ENCODE data around the gene SLC22A1. TPM values are rescaled to one million over a fixed set of nuclear protein-coding genes. Genes with fewer than 3 reads are reported as not detected.

The SLC22A1 gene
- total RNA-seq, 1 donor from 2014 or later, result 3.2 TPM

DNA sequence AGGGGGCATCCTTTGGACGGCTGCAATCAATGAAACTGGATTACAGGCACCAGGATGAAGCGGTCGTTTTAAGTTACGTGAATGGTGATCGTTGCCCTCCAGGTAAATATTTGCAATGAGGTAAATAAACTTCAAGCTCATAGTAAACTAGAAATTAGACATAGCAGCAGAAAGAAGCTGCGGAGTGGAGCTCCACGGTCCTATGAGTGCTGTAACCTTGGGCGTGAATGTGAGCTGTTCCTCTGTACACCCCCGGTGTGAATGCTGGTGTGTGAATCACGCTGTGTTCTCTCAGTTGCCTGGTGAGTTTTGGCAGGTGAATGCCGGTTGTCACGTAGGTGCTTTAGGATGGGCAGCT lies 42.0 kb upstream of the SLC22A1 start:
- Histone ChIP-seq H3K27ac (ENCODE audit: low read depth, low read length) (no peak overlapping the region), H4K20me1 (ENCODE audit: insufficient read depth, low read length) (peaks cover 4% of the 10 kb centered on the region), H3K4me1 (ENCODE audit: insufficient read depth, low read length) (peaks cover 5% of the 10 kb centered on the region), H2AFZ (ENCODE audit: low read depth, low read length) (no peak overlapping the region), H3K4me2 (ENCODE audit: low read length) (no peak overlapping the region), H3K36me3 (ENCODE audit: insufficient read depth, low read length) (peaks cover 19% of the 10 kb centered on the region), H3K4me3 (ENCODE audit: insufficient read depth, low read depth, low read length) (no peak overlapping the region), H3K79me2 (ENCODE audit: insufficient read depth, low read length) (no peaks in the 10 kb centered on the region), H3K9me3 (ENCODE audit: insufficient read depth, low read depth, low read length) (no peaks in the 10 kb centered on the region), H3K27me3 (ENCODE audit: insufficient read depth, low read length) (no peaks in the 10 kb centered on the region), H3K9ac (ENCODE audit: low read length) (no peak overlapping the region)
- Mint-ChIP-seq H3K27me3 (ENCODE audit: low read depth, unreplicated experiment) (no peaks in the 10 kb centered on the region), H3K4me1 (ENCODE audit: low read depth, unreplicated experiment) (no peaks in the 10 kb centered on the region), H3K27ac (ENCODE audit: unreplicated experiment) (no peak overlapping the region), H3K36me3 (ENCODE audit: low read depth, unreplicated experiment) (peaks cover 24% of the 10 kb centered on the region), H3K4me3 (ENCODE audit: unreplicated experiment) (no peak overlapping the region), H3K9me3 (ENCODE audit: unreplicated experiment) (no peaks in the 10 kb centered on the region)
- FAIRE-seq (no peak), DNase-seq (ENCODE audit: low read depth) (no peak)
- no peak for TF ChIP-seq EZH2 (IDR thresholded peaks at IDR 0.05; ENCODE audit: insufficient read depth, low read length)
- TF ChIP-seq, protein P1, sequence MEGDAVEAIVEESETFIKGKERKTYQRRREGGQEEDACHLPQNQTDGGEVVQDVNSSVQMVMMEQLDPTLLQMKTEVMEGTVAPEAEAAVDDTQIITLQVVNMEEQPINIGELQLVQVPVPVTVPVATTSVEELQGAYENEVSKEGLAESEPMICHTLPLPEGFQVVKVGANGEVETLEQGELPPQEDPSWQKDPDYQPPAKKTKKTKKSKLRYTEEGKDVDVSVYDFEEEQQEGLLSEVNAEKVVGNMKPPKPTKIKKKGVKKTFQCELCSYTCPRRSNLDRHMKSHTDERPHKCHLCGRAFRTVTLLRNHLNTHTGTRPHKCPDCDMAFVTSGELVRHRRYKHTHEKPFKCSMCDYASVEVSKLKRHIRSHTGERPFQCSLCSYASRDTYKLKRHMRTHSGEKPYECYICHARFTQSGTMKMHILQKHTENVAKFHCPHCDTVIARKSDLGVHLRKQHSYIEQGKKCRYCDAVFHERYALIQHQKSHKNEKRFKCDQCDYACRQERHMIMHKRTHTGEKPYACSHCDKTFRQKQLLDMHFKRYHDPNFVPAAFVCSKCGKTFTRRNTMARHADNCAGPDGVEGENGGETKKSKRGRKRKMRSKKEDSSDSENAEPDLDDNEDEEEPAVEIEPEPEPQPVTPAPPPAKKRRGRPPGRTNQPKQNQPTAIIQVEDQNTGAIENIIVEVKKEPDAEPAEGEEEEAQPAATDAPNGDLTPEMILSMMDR (IDR thresholded peaks at IDR 0.05; ENCODE audit: insufficient read depth, low read depth, low read length), result no peak

DNA sequence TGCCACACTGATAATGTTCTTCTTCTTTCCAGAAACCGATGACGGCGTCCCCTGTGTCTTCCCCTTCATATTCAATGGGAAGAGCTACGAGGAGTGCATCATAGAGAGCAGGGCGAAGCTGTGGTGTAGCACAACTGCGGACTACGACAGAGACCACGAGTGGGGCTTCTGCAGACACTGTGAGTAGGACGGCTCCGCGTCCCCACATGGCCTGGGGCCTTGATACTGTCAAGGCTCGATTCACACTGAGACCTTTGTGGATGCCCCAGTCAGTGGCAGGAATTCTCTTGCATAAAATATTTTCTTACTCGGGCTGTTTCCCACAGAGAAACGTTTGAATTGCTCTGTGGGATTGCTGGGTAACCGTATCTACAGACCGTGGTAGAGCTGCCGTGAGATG lies 41.5 kb upstream of the SLC22A1 start:
- Mint-ChIP-seq H3K27me3 (ENCODE audit: low read depth, unreplicated experiment) (no peaks in the 10 kb centered on the region), H3K9me3 (ENCODE audit: unreplicated experiment) (no peaks in the 10 kb centered on the region), H3K4me1 (ENCODE audit: low read depth, unreplicated experiment) (no peaks in the 10 kb centered on the region), H3K4me3 (ENCODE audit: unreplicated experiment) (no peak overlapping the region), H3K27ac (ENCODE audit: unreplicated experiment) (no peak overlapping the region), H3K36me3 (ENCODE audit: low read depth, unreplicated experiment) (peaks cover 24% of the 10 kb centered on the region)
- no peak overlapping the region for H3K4me3 ChIP-seq (ENCODE audit: insufficient read depth, low read depth, low read length)
- FAIRE-seq, result no peak
- no peak overlapping the region for H2AFZ ChIP-seq (ENCODE audit: low read depth, low read length)
- no peak overlapping the region for H3K9ac ChIP-seq (ENCODE audit: low read length)
- no peaks in the 10 kb centered on the region for H3K79me2 ChIP-seq (ENCODE audit: insufficient read depth, low read length)
- H3K4me2 ChIP-seq (ENCODE audit: low read length), result no peak overlapping the region
- H3K27me3 ChIP-seq (ENCODE audit: insufficient read depth, low read length), result no peaks in the 10 kb centered on the region
- DNase-seq (ENCODE audit: low read depth), result no peak
- peaks cover 5% of the 10 kb centered on the region for H3K4me1 ChIP-seq (ENCODE audit: insufficient read depth, low read length)
- H3K27ac ChIP-seq (ENCODE audit: low read depth, low read length), result no peak overlapping the region
- H3K9me3 ChIP-seq (ENCODE audit: insufficient read depth, low read depth, low read length), result no peaks in the 10 kb centered on the region
- H4K20me1 ChIP-seq (ENCODE audit: insufficient read depth, low read length), result peaks cover 4% of the 10 kb centered on the region
- peaks cover 23% of the 10 kb centered on the region for H3K36me3 ChIP-seq (ENCODE audit: insufficient read depth, low read length)
- no peak for TF ChIP-seq EZH2 (IDR thresholded peaks at IDR 0.05; ENCODE audit: insufficient read depth, low read length)
- TF ChIP-seq, protein P1 (IDR thresholded peaks at IDR 0.05; ENCODE audit: insufficient read depth, low read depth, low read length), result no peak

DNA sequence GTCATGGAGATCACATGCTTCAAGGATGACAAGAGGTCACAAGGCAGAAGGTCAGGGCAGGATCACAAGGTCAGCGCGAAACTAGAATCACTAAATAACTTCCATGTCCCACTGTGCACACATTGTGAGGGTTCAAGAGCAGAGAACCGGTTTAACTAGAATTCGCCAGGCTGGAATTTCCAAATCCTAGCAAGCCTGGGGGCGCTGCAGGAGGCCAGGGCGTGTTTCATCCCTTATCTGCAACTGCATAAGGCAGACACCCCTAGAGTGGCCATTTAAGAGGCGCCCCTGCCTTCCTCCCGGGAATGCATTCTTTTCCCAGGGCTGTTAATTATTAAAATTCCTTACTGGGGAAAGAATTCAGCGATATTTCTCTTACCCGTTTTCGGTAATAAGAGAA lies 40.2 kb upstream of the SLC22A1 start:
- no peaks in the 10 kb centered on the region for H3K27me3 ChIP-seq (ENCODE audit: insufficient read depth, low read length)
- H3K4me1 ChIP-seq (ENCODE audit: insufficient read depth, low read length), result peaks cover 5% of the 10 kb centered on the region
- TF ChIP-seq EZH2 (IDR thresholded peaks at IDR 0.05; ENCODE audit: insufficient read depth, low read length), result no peak
- TF ChIP-seq, protein P1 (IDR thresholded peaks at IDR 0.05; ENCODE audit: insufficient read depth, low read depth, low read length), result no peak
- H3K4me2 ChIP-seq (ENCODE audit: low read length), result no peak overlapping the region
- peaks cover 4% of the 10 kb centered on the region for H4K20me1 ChIP-seq (ENCODE audit: insufficient read depth, low read length)
- FAIRE-seq, result no peak
- H3K4me1 Mint-ChIP-seq (ENCODE audit: low read depth, unreplicated experiment), result no peaks in the 10 kb centered on the region
- H3K4me3 Mint-ChIP-seq (ENCODE audit: unreplicated experiment), result no peak overlapping the region
- H3K9ac ChIP-seq (ENCODE audit: low read length), result no peak overlapping the region
- H3K4me3 ChIP-seq (ENCODE audit: insufficient read depth, low read depth, low read length), result no peak overlapping the region
- no peak overlapping the region for H2AFZ ChIP-seq (ENCODE audit: low read depth, low read length)
- no peak overlapping the region for H3K27ac ChIP-seq (ENCODE audit: low read depth, low read length)
- H3K36me3 Mint-ChIP-seq (ENCODE audit: low read depth, unreplicated experiment), result peaks cover 28% of the 10 kb centered on the region
- H3K27me3 Mint-ChIP-seq (ENCODE audit: low read depth, unreplicated experiment), result no peaks in the 10 kb centered on the region
- H3K9me3 Mint-ChIP-seq (ENCODE audit: unreplicated experiment), result no peaks in the 10 kb centered on the region
- DNase-seq (ENCODE audit: low read depth), result no peak
- peaks cover 23% of the 10 kb centered on the region for H3K36me3 ChIP-seq (ENCODE audit: insufficient read depth, low read length)
- H3K9me3 ChIP-seq (ENCODE audit: insufficient read depth, low read depth, low read length), result no peaks in the 10 kb centered on the region
- H3K79me2 ChIP-seq (ENCODE audit: insufficient read depth, low read length), result no peaks in the 10 kb centered on the region
- no peak overlapping the region for H3K27ac Mint-ChIP-seq (ENCODE audit: unreplicated experiment)

Measured in astrocyte (in vitro differentiated cells and primary cell).